HG03135 (cell line): Measurements from ENCODE around the gene CNDP1.
"Not testable (repeated sequence)": the region's sequence is repeated elsewhere in the genome, so short reads cannot be mapped to it uniquely, and the experiment has no call there.

Source experiments
- ATAC-seq: cut with Tn5 transposase; IDR thresholded peaks from one replicate; pipeline ENCODE4 v1.9.1; 2021; ENCODE audit warnings: mild to moderate bottlenecking, moderate library complexity; ENCODE audit not compliant: unreplicated experiment

CNDP1 gene

DNA sequence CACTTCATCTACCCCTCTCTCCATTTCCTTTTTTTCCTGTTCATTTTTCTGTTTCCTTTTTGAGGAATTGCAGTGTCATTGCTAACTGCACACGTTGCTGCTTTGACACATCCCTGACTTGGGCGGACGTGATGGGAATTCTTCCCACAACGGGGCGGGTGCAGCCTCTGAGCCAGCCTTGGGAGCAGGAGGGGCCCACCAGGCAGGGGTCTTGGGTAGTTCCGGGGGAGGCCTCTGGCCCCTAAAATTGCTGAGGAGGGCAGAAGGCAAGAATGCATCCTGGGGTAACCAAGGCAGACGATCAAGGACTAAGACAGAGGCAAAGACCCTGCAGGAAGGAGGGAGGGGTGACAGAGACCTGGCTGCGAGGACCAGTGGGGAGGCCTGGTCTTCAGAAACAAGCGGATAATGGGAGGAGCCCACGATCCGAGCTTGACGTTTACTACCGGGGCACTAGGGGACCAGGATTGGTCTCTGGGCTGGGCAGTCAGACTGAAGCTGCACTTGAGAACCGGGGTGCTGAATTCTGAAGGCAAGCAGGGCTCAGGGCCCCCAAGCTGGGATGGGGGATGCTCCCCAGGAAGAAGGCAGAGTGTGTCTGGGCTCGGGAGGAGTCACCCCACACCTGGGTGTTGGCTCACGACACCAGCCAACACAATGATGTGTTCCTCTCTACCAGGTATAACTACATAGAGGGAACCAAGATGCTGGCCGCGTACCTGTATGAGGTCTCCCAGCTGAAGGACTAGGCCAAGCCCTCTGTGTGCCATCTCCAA, 14.8 kb upstream of the CNDP1 start:
- no peak for ATAC-seq

- no peak for ATAC-seq
Measured at GRCh38 chr18:74520096-74520833, 14.0 kb upstream of the CNDP1 start.

DNA sequence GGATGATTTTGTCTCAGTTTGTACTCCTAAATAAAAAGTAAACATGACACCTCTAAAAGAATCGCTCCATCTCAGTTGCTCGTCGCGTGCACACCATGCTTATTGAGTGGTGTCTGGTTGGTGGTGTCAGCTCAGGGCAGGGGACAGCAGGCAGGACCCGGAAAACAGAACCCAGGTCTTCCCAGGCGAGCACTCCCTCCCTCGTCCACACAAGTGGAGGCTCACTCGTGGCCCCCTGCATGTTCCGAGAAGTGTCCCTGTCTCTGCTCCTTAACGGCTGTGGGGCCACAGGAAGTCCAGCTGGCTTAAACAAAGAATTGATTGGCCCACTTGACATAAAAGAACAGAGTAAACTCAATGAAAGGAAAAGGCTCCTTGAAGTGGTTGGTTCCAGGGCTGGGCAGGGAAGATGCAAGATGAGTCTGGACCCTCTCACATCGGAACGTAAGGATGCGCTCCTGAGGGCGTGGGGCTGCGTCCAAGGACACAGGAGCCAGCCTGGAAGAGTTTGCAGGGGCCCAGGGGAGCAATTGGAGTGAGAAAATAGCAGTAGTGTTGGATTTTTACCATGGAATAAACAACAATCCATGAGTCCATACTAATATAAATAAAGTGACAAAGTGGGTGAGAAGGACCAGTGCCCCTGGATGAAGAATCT, 13.1 kb upstream of the CNDP1 start:
- no peak for ATAC-seq

DNA sequence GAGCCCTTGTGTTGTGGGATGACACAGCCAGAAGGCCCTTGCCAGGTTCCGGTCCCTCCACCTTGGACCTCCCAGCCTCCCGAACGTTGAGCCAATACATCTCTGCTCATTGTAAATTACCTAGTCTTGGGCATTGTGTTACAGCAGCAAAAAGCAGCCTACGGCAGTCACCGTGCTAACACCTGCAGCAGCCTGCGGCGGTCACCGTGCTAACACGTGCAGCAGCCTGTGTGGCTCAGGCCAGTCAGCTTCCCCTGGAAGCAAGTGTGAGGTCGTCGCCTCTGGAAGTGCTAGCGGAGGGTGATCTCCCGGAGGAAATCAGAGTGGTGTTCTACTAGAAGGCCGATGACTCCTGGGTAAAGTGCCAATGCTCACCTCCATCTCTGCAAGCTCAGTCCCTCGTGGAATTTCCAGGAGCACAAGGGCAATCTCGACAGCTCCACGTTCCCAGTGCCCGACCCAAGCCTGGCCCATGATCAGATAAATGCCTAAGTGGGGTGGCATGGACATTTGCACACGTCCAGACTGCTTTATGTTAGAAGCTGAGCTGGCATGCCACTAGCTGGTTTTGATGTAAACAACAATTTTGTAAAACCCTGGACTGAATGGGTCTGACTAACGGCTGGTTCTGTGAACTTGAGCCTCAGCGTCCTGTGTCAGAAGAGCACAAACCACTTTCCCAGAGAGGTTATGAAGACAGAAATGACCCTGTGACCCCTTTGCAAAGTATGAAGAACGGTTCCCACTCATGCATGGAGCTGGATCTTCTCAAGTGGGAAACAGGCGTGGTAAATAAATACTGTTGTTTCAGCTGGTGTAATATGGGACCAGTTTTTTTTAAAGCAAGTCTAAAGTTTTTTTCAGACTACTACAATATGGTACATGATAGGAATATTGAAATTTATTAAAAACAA, 11.4 kb upstream of the CNDP1 start:
- ATAC-seq, result no peak

DNA sequence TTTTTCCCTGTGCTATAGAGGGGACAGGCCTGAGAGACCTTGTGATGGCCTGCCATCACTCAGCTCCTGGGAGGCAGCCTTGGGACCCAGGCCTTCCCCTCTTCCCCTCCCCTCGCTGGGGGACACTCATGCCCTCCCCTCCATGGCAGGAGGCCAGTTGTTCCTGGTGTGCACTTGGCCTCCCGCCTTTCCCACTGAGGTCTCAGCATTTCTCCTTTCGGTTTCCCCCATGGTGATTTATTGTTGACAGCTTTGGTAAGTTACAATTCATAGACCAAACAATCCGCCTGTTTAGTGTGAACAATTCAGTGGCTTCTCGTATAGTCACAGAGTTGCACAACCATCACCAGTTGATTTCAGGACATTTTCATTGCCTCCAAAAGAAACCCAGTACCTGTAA, 10.2 kb upstream of the CNDP1 start:
- ATAC-seq, result no peak

DNA sequence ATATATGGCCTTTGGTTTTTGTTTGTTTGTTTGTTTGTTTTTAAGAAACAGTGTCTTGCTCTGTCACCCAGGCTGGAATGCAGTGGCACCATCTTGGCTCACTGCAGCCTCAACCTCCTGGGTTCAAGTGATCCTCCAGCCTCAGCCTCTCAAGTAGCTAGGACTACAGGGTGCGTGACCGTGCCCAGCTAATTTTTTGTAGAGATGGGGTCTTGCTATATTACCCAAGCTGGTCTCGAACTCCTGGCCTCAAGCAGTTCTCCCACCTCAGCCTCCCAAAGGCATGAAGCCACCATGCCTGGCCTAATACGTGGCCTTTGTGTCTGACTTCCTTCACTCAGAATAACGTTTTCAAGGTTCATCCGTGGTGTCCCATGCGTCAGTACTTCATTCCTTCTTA, 9.4 kb upstream of the CNDP1 start:
- not testable (repeated sequence) for ATAC-seq

- ATAC-seq, result no peak
Measured at GRCh38 chr18:74525741-74526140, 8.6 kb upstream of the CNDP1 start.

DNA sequence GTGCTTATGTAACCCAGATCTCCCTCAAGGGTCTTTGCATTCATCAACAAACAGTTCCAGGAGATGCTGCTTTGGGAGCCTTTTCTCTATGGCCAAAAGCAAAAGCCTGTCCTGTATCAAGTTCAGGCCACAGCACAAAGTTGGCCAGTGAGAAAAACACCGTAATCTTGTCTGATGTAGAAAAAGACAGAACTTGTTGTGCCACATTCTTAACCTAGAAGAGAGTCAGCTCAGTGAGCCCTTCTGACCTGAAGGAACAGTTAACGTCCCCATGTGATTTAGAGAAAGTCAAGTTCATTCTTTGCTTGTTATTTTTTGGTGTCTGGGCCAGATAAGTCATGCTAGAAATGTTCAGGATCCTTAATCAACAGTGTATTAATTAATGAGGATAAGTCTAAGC, 7.8 kb upstream of the CNDP1 start:
- no peak for ATAC-seq

DNA sequence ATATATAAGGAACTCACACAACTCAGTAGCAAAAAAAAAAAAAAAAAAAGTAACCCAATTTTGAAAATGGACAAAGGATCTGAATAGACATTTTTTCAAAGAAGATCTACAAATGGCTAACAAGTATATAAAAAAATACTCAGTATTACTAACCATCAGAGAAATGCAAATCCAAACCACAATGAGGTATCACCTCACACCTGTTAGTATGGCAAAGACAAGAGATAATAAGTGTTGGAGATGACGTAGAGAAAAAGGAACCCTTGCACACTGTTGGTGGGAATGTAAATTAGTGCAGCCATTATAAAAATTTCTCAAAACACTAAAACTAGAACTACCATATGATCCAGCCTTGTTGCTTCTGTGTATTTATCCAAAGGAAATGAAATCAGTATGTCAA, 5.8 kb upstream of the CNDP1 start:
- ATAC-seq, result no peak

DNA sequence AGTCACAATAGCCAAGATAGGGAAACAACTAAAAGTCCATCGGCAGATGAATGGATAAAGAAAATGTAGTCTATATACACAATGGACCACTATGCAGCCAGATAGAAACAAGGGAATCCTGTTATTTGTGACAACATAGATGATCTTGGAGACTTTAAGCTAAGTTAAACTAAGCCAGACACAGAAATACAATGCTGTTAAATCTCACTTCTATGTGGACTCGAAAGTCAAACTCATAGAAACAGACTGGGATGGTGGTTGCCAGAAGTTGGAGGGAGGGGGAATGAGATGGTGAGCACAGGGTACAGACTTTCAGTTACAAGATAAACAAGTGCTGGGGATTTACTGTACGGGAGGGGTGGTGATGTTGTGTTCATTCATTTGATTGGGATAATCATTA, 5.4 kb upstream of the CNDP1 start:
- ATAC-seq, result no peak

GRCh38 chr18:74529378-74529777, 4.9 kb upstream of the CNDP1 start:
- no peak for ATAC-seq

GRCh38 chr18:74529811-74530583, 4.3 kb upstream of the CNDP1 start:
- no peak for ATAC-seq

DNA sequence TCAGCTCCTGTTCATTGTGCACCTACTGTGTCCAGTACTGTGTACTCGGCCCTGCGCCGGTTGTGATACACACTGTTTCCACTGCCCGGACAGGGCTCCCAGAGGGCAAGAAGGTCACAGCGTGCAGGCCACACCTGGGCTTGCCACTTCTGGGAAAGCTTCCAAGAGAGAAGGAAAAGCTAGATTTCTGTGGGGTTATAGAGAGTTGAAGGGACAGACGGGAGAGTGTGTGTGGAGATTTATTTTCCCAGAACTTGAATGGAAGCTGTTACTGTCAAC, 3.8 kb upstream of the CNDP1 start:
- no peak for ATAC-seq

- ATAC-seq, result no peak
Measured at GRCh38 chr18:74531043-74531442, 3.3 kb upstream of the CNDP1 start.

GRCh38 chr18:74532511-74533025, 1.7 kb upstream of the CNDP1 start:
- ATAC-seq, result no peak

- no peak for ATAC-seq
Measured at GRCh38 chr18:74533666-74534065, 634 bp upstream of the CNDP1 start.

- no peak for ATAC-seq
Measured at GRCh38 chr18:74534981-74535649, 815 bp downstream of the CNDP1 start.

- no peak for ATAC-seq
Measured at GRCh38 chr18:74539289-74539688, 5.0 kb downstream of the CNDP1 start.

- no peak for ATAC-seq
Measured at GRCh38 chr18:74540652-74541421, 6.5 kb downstream of the CNDP1 start.
